CD14-positive monocyte (primary cell): ENCODE results near the gene CEBPB. TPM values are rescaled to one million over a fixed set of nuclear protein-coding genes. Genes with fewer than 3 reads are reported as not detected.

Experiments
- DNase-seq, 3 donors: peaks; one replicate each; pipeline ENCODE4 v3.0.0-alpha.2; 2011 to 2022
- H2AFZ ChIP-seq: 2 replicates; pipeline ENCODE4 v1.6.0; 2012; ENCODE audit warnings: mild to moderate bottlenecking, low read depth, low read length, inconsistent platforms; ENCODE audit not compliant: insufficient read depth, poor library complexity, severe bottlenecking
- H3K27ac ChIP-seq, 2 donors: 1 replicate in 1 of 2; 2 replicates in 1 of 2; pipeline ENCODE4 v1.5.1; 2012 to 2013; ENCODE audit warnings: low read length in 2 of 2, control low read depth in 1 of 2, inconsistent platforms in 1 of 2, low read depth in 1 of 2, mild to moderate bottlenecking in 1 of 2
- H3K27me3 ChIP-seq, 2 donors: one replicate each; pipeline versions ENCODE4 v1.6.0 to v1.6.1; 2011 to 2013; ENCODE audit warnings: low read length in 2 of 2; ENCODE audit not compliant: control insufficient read depth in 2 of 2, insufficient read depth in 2 of 2
- H3K36me3 ChIP-seq, 2 donors: replicated peaks in 1 of 2; 1 replicate in 1 of 2; 2 replicates in 1 of 2; pipeline versions ENCODE4 v1.5.1 to v1.6.1; 2012 to 2013; ENCODE audit warnings: low read length in 2 of 2, control low read depth in 1 of 2, inconsistent platforms in 1 of 2, mild to moderate bottlenecking in 1 of 2; ENCODE audit not compliant: insufficient read depth in 2 of 2, control insufficient read depth in 1 of 2
- H3K4me1 ChIP-seq, 2 donors: 1 replicate in 1 of 2; 2 replicates in 1 of 2; pipeline versions ENCODE4 v1.5.1 to v1.6.1; 2012 to 2013; ENCODE audit warnings: low read length in 2 of 2, control low read depth in 1 of 2, inconsistent platforms in 1 of 2, mild to moderate bottlenecking in 1 of 2, moderate library complexity in 1 of 2; ENCODE audit not compliant: insufficient read depth in 2 of 2, control insufficient read depth in 1 of 2
- H3K4me2 ChIP-seq: replicated peaks from 2 replicates; pipeline ENCODE3; 2012; ENCODE audit warnings: low read length, moderate library complexity, mild to moderate bottlenecking; ENCODE audit not compliant: poor library complexity, severe bottlenecking; ENCODE audit errors: extremely low read depth
- H3K4me3 ChIP-seq, 3 experiments: fragments of 200-600 bp in 1 of 3; sonication (generic) in 1 of 3; replicated peaks in 1 of 3; 1 replicate in 2 of 3; 2 replicates in 1 of 3; pipeline ENCODE4 v1.5.1; 2011 to 2013; ENCODE audit warnings: low read length in 3 of 3, mild to moderate bottlenecking in 3 of 3, control low read depth in 2 of 3, low read depth in 2 of 3, inconsistent platforms in 1 of 3, moderate library complexity in 1 of 3
- H3K79me2 ChIP-seq: 2 replicates; pipeline ENCODE4 v1.6.0; 2012; ENCODE audit warnings: mild to moderate bottlenecking, control low read depth, inconsistent platforms, low read length, moderate library complexity; ENCODE audit not compliant: insufficient read depth
- H3K9ac ChIP-seq: 2 replicates; pipeline ENCODE4 v1.6.0; 2017; ENCODE audit warnings: low read length, mild to moderate bottlenecking; ENCODE audit not compliant: insufficient read depth, poor library complexity, severe bottlenecking
- H3K9me3 ChIP-seq, 2 donors: replicated peaks in 1 of 2; 1 replicate in 1 of 2; 2 replicates in 1 of 2; pipeline versions ENCODE4 v1.5.1 to v1.6.1; 2012 to 2013; ENCODE audit warnings: low read length in 2 of 2, control low read depth in 1 of 2; ENCODE audit not compliant: control insufficient read depth in 1 of 2, insufficient read depth in 1 of 2
- H4K20me1 ChIP-seq: 2 replicates; pipeline ENCODE4 v1.6.0; 2012; ENCODE audit warnings: mild to moderate bottlenecking, low read length, control low read depth, moderate library complexity; ENCODE audit not compliant: insufficient read depth
- H3K27ac Mint-ChIP-seq, 7 donors: one replicate each; pipeline ENCODE4 v1.8.0; 2020; ENCODE audit warnings: mild to moderate bottlenecking in 7 of 7, mixed read lengths in 7 of 7, moderate library complexity in 6 of 7, inconsistent platforms in 2 of 7
- H3K27me3 Mint-ChIP-seq, 3 donors: one replicate each; pipeline ENCODE4 v1.8.0; 2021 to 2022; ENCODE audit warnings: low read depth in 3 of 3, mild to moderate bottlenecking in 3 of 3, mixed read lengths in 3 of 3, moderate library complexity in 3 of 3, inconsistent platforms in 1 of 3
- H3K36me3 Mint-ChIP-seq, 2 donors: one replicate each; pipeline ENCODE4 v1.8.0; 2020; ENCODE audit warnings: mixed read lengths in 2 of 2, inconsistent platforms in 1 of 2, mild to moderate bottlenecking in 1 of 2
- H3K4me1 Mint-ChIP-seq: one replicate; pipeline ENCODE4 v1.8.0; 2020; ENCODE audit warnings: mild to moderate bottlenecking, mixed read lengths
- H3K4me3 Mint-ChIP-seq, 2 donors: one replicate each; pipeline ENCODE4 v1.8.0; 2020; ENCODE audit warnings: mild to moderate bottlenecking in 2 of 2, mixed read lengths in 2 of 2, moderate library complexity in 1 of 2
- H3K9me3 Mint-ChIP-seq, 7 donors: one replicate each; pipeline ENCODE4 v1.8.0; 2020 to 2022; ENCODE audit warnings: mixed read lengths in 7 of 7, mild to moderate bottlenecking in 6 of 7, moderate library complexity in 6 of 7, inconsistent platforms in 2 of 7
- CTCF ChIP-seq: fragments of 200-600 bp; IDR thresholded peaks from one replicate; pipeline ENCODE4 v1.8.0; 2022; ENCODE audit warnings: antibody characterized with exemption, mild to moderate bottlenecking
- WGBS: methylation state at CpG from one replicate; pipeline ENCODE4 v1.1.5; 2013; ENCODE audit warnings: missing lambda C conversion rate; ENCODE audit not compliant: insufficient coverage; 5-methylcytosine and 5-hydroxymethylcytosine counted together
- intact Hi-C, 2 donors: fragments of 100-400 bp; cut with micrococcal nuclease; formaldehyde crosslinking; loops; one replicate each; pipeline versions ENCODE4 v1.15.0 to v1.15.1; 2023
- polyA plus RNA-seq, 3 donors: library from polyadenylated mRNA; depleted of rRNA in 1 of 3; unstranded in 2 of 3; stranded (reverse) in 1 of 3; fragments of 300-500 nt in 2 of 3; fragments of >200 nt in 1 of 3; fragmentation: Illumina TruSeq in 2 of 3; gene quantifications; 1 replicate in 2 of 3; 2 replicates in 1 of 3; pipeline ENCODE4 v1.2.3, GENCODE V29; 2012 to 2021

CEBPB gene
- polyA plus RNA-seq, 3 donors: 52.4 to 445 (median 80.8) TPM

GRCh38 chr20:50230184-50230583 lies 39.6 kb downstream of the CEBPB start:
- no peak overlapping the region for H3K27ac ChIP-seq
- no peak overlapping the region for H2AFZ ChIP-seq
- no peaks in the 10 kb centered on the region for H4K20me1 ChIP-seq
- WGBS: 100% methylated on average over 5 of the region's 7 CpGs
- no peak overlapping the region for H3K9ac ChIP-seq
- Mint-ChIP-seq H3K4me3 (peak overlapping the region in 1 of 2 donors; percentile 37), H3K4me1 (peaks cover 49% of the 10 kb centered on the region), H3K36me3 (no peaks in the 10 kb centered on the region), H3K9me3 (peaks cover 0 to 1% (median 0%) of the 10 kb centered on the region in 7 donors), H3K27ac (peak overlapping the region in 2 of 7 donors; percentile 53 to 70), H3K27me3 (peaks cover 0 to 5% (median 0%) of the 10 kb centered on the region in 3 donors)
- H3K4me3 ChIP-seq: no peak overlapping the region
- H3K27me3 ChIP-seq: no peaks in the 10 kb centered on the region
- intact Hi-C loops: no loop called here
- H3K9me3 ChIP-seq: no peaks in the 10 kb centered on the region
- no peaks in the 10 kb centered on the region for H3K79me2 ChIP-seq
- DNase-seq: no peak
- no peak for TF ChIP-seq CTCF
- peaks cover 50 to 51% of the 10 kb centered on the region in 2 donors for H3K4me1 ChIP-seq
- no peak overlapping the region for H3K4me2 ChIP-seq
- no peaks in the 10 kb centered on the region for H3K36me3 ChIP-seq

GRCh38 chr20:50230871-50231560 lies 40.4 kb downstream of the CEBPB start:
- Histone ChIP-seq H3K4me3 (no peak overlapping the region), H3K27me3 (no peaks in the 10 kb centered on the region), H3K9me3 (no peaks in the 10 kb centered on the region), H4K20me1 (no peaks in the 10 kb centered on the region), H3K79me2 (no peaks in the 10 kb centered on the region), H3K4me1 (peaks cover 42 to 43% of the 10 kb centered on the region in 2 donors), H3K9ac (no peak overlapping the region), H3K27ac (no peak overlapping the region), H3K36me3 (no peaks in the 10 kb centered on the region), H3K4me2 (no peak overlapping the region), H2AFZ (no peak overlapping the region)
- WGBS: 92% methylated on average over 7 of the region's 9 CpGs
- no peak for DNase-seq
- Mint-ChIP-seq H3K36me3 (no peaks in the 10 kb centered on the region), H3K4me3 (no peak overlapping the region), H3K4me1 (peaks cover 47% of the 10 kb centered on the region), H3K27ac (peak overlapping the region in 2 of 7 donors; percentile 66 to 73), H3K9me3 (peaks cover 0 to 1% (median 0%) of the 10 kb centered on the region in 7 donors), H3K27me3 (peaks cover 0 to 5% (median 0%) of the 10 kb centered on the region in 3 donors)
- intact Hi-C loops: no loop called here
- TF ChIP-seq CTCF: no peak
